ENCODE results near the gene MPPED1. TPM values are rescaled to one million over a fixed set of nuclear protein-coding genes. Genes with fewer than 3 reads are reported as not detected.

Gene MPPED1
- polyA plus RNA-seq, 1 of the 3 experiments (the other 2 are of a cell fraction), result 0.03 TPM

DNA sequence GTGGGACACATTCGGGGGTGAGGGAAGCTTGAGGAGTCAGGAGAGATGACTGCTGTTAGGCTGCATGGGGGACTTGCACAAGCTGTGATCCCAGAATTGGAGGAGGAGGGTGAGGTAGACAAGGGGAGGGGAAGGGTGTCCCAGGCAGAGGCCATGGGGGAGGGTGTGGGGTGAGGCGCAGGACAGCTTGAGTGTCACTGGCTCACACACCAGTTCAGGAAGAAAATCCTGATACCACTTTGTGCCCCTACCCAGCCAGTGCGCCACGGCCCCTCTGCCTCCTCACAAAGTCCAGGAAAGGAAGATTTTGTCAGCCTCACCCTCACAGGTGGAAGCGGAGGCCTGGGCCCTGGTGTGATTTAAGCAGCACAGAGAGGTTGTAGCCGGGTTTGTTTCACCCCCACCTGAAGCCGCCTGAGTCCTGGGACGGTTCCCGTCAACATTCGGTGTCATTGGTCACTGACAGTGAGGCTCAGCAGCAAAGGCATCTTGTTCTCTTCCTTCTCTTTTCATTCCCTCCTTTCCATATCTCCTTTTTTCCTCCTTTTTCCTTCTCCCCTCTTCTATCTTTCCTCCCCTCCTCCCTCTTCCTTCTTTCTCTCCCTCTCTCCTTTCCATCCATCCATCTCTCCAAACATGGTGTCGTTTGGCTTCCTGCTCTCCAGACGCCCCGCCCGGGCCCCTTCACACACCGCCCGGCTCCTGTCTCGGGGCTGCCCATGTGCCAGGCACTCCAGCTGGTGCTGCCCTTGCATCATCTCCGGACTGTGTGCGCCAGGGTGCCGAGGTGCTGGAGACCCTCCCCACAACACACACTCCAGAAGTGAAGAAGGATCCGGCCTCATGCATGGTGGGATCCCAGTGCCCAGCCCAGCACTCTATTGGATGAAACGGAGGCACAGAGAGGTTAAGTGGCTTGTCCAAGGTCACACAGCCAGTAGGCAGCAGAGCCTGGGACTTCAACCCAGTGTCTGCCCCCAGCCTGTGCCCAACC lies 89.3 kb downstream of the MPPED1 start:
- no peaks in the 10 kb centered on the region for H3K27me3 ChIP-seq (ENCODE audit: insufficient read depth)
- no peak for DNase-seq
- no peak overlapping the region for H3K9ac ChIP-seq
- H3K9me3 ChIP-seq, result no peaks in the 10 kb centered on the region
- no peaks in the 10 kb centered on the region for H3K9me2 ChIP-seq
- H3F3A ChIP-seq (replicated peaks; ENCODE audit: insufficient read depth), result no peaks in the 10 kb centered on the region
- no peak overlapping the region for H3K4me3 ChIP-seq (ENCODE audit: low read depth in 2 of 2, low read length in 1 of 2)
- no peaks in the 10 kb centered on the region for H4K20me1 ChIP-seq (ENCODE audit: insufficient read depth)
- POLR2A ChIA-PET, result no interaction called here
- H3K27ac ChIP-seq (ENCODE audit: low read depth in 2 of 2, low read length in 1 of 2), result no peak overlapping the region
- TF ChIP-seq ELF1 (IDR thresholded peaks at IDR 0.05) (no peak), MEF2A (IDR thresholded peaks at IDR 0.05; ENCODE audit: borderline replicate concordance, low read depth) (no peak), FOXM1 (IDR thresholded peaks at IDR 0.05; ENCODE audit: low read depth) (no peak), RCOR1 (IDR thresholded peaks at IDR 0.05; ENCODE audit: low read length) (no peak), YY1 (IDR thresholded peaks at IDR 0.05; ENCODE audit: low read depth) (no peak), NFIC (IDR thresholded peaks at IDR 0.05; ENCODE audit: borderline replicate concordance) (no peak), RAD21 (IDR thresholded peaks at IDR 0.05; ENCODE audit: low read length) (no peak), POLR2AphosphoS5 (IDR thresholded peaks at IDR 0.05; ENCODE audit: low read depth, low read length) (no peak)
- TF ChIP-seq, protein P1, sequence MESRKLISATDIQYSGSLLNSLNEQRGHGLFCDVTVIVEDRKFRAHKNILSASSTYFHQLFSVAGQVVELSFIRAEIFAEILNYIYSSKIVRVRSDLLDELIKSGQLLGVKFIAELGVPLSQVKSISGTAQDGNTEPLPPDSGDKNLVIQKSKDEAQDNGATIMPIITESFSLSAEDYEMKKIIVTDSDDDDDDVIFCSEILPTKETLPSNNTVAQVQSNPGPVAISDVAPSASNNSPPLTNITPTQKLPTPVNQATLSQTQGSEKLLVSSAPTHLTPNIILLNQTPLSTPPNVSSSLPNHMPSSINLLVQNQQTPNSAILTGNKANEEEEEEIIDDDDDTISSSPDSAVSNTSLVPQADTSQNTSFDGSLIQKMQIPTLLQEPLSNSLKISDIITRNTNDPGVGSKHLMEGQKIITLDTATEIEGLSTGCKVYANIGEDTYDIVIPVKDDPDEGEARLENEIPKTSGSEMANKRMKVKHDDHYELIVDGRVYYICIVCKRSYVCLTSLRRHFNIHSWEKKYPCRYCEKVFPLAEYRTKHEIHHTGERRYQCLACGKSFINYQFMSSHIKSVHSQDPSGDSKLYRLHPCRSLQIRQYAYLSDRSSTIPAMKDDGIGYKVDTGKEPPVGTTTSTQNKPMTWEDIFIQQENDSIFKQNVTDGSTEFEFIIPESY (IDR thresholded peaks at IDR 0.05; ENCODE audit: borderline replicate concordance, low read depth), result no peak
- TF ChIP-seq, protein P2, sequence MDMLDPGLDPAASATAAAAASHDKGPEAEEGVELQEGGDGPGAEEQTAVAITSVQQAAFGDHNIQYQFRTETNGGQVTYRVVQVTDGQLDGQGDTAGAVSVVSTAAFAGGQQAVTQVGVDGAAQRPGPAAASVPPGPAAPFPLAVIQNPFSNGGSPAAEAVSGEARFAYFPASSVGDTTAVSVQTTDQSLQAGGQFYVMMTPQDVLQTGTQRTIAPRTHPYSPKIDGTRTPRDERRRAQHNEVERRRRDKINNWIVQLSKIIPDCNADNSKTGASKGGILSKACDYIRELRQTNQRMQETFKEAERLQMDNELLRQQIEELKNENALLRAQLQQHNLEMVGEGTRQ (IDR thresholded peaks at IDR 0.05; ENCODE audit: borderline replicate concordance, low read depth, low read length), result no peak
- TF ChIP-seq, protein P3, sequence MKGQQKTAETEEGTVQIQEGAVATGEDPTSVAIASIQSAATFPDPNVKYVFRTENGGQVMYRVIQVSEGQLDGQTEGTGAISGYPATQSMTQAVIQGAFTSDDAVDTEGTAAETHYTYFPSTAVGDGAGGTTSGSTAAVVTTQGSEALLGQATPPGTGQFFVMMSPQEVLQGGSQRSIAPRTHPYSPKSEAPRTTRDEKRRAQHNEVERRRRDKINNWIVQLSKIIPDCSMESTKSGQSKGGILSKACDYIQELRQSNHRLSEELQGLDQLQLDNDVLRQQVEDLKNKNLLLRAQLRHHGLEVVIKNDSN (IDR thresholded peaks at IDR 0.05; ENCODE audit: borderline replicate concordance, low read depth), result no peak
- TF ChIP-seq, protein P4, sequence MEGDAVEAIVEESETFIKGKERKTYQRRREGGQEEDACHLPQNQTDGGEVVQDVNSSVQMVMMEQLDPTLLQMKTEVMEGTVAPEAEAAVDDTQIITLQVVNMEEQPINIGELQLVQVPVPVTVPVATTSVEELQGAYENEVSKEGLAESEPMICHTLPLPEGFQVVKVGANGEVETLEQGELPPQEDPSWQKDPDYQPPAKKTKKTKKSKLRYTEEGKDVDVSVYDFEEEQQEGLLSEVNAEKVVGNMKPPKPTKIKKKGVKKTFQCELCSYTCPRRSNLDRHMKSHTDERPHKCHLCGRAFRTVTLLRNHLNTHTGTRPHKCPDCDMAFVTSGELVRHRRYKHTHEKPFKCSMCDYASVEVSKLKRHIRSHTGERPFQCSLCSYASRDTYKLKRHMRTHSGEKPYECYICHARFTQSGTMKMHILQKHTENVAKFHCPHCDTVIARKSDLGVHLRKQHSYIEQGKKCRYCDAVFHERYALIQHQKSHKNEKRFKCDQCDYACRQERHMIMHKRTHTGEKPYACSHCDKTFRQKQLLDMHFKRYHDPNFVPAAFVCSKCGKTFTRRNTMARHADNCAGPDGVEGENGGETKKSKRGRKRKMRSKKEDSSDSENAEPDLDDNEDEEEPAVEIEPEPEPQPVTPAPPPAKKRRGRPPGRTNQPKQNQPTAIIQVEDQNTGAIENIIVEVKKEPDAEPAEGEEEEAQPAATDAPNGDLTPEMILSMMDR (IDR thresholded peaks at IDR 0.05), result no peak
- TF ChIP-seq, protein P5, sequence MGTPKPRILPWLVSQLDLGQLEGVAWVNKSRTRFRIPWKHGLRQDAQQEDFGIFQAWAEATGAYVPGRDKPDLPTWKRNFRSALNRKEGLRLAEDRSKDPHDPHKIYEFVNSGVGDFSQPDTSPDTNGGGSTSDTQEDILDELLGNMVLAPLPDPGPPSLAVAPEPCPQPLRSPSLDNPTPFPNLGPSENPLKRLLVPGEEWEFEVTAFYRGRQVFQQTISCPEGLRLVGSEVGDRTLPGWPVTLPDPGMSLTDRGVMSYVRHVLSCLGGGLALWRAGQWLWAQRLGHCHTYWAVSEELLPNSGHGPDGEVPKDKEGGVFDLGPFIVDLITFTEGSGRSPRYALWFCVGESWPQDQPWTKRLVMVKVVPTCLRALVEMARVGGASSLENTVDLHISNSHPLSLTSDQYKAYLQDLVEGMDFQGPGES (IDR thresholded peaks at IDR 0.05; ENCODE audit: low read depth, low read length), result no peak
- WGBS (ENCODE audit: low lambda C conversion rate), result 55% methylated on average over 14 of the region's 22 CpGs
- H3K79me2 ChIP-seq (ENCODE audit: insufficient read depth), result no peaks in the 10 kb centered on the region
- no peak overlapping the region for H3K4me2 ChIP-seq
- no peak overlapping the region for H2AFZ ChIP-seq (ENCODE audit: low read depth)
- H3K4me1 ChIP-seq (ENCODE audit: control insufficient read depth in 1 of 2, insufficient read depth in 2 of 2, low read depth in 1 of 2, low read length in 1 of 2), result no peaks in the 10 kb centered on the region
- CTCF ChIA-PET, result no interaction called here
- H3K36me3 ChIP-seq (replicated peaks in 1 of 2; ENCODE audit: control insufficient read depth in 1 of 2, insufficient read depth in 2 of 2, low read length in 1 of 2), result no peaks in the 10 kb centered on the region
